MM.1S (cell line): ENCODE measurements around the gene XRCC5.

Experiments
- DNase-seq: peaks from one replicate; pipeline ENCODE4 v3.0.0-alpha.2; 2015
- H2AFZ ChIP-seq: fragments of 300-600 bp; sonication (generic); 2 replicates; pipeline ENCODE4 v1.6.0; 2016; ENCODE audit warnings: antibody characterized with exemption, low read length
- H3F3A ChIP-seq: fragments of 300-600 bp; sonication (generic); 2 replicates; pipeline ENCODE4 v1.6.1; 2016; ENCODE audit warnings: mild to moderate bottlenecking, antibody characterized with exemption, low read length, moderate library complexity, mixed read lengths; ENCODE audit not compliant: insufficient read depth
- H3K27ac ChIP-seq: fragments of 300-600 bp; sonication (generic); 2 replicates; pipeline ENCODE4 v1.5.1; 2016; ENCODE audit warnings: mild to moderate bottlenecking, low read length
- H3K27me3 ChIP-seq: fragments of 300-600 bp; sonication (generic); replicated peaks from 2 replicates; pipeline ENCODE4 v1.6.0; 2016; ENCODE audit warnings: low read length; ENCODE audit not compliant: insufficient read depth
- H3K36me3 ChIP-seq: fragments of 300-600 bp; sonication (generic); replicated peaks from 2 replicates; pipeline ENCODE4 v1.6.1; 2016; ENCODE audit warnings: mild to moderate bottlenecking, low read length, mixed read lengths; ENCODE audit not compliant: insufficient read depth
- H3K4me1 ChIP-seq: fragments of 300-600 bp; sonication (generic); 2 replicates; pipeline ENCODE4 v1.6.1; 2016; ENCODE audit warnings: low read length, mixed read lengths
- H3K4me2 ChIP-seq: fragments of 300-600 bp; sonication (generic); 2 replicates; pipeline ENCODE4 v1.6.0; 2016; ENCODE audit warnings: low read depth, low read length
- H3K4me3 ChIP-seq: fragments of 300-600 bp; sonication (generic); 2 replicates; pipeline ENCODE4 v1.5.1; 2016; ENCODE audit warnings: low read length, mixed read lengths
- H3K79me2 ChIP-seq: fragments of 300-600 bp; sonication (generic); 2 replicates; pipeline ENCODE4 v1.6.1; 2016; ENCODE audit warnings: mixed run types, low read length, mixed read lengths
- H3K9ac ChIP-seq: fragments of 300-600 bp; sonication (generic); 2 replicates; pipeline ENCODE4 v1.6.1; 2016; ENCODE audit warnings: low read length, mixed read lengths
- H3K9me2 ChIP-seq: fragments of 300-600 bp; sonication (generic); replicated peaks from 2 replicates; pipeline ENCODE4 v1.6.1; 2016; ENCODE audit warnings: mild to moderate bottlenecking, low read length, mixed read lengths; ENCODE audit not compliant: insufficient read depth
- H3K9me3 ChIP-seq: fragments of 300-600 bp; sonication (generic); replicated peaks from 2 replicates; pipeline ENCODE4 v1.6.1; 2016; ENCODE audit warnings: mild to moderate bottlenecking, low read length, mixed read lengths; ENCODE audit not compliant: insufficient read depth
- H4K20me1 ChIP-seq: fragments of 300-600 bp; sonication (generic); 2 replicates; pipeline ENCODE4 v1.6.1; 2016; ENCODE audit warnings: mild to moderate bottlenecking, low read length, moderate library complexity, mixed read lengths; ENCODE audit not compliant: insufficient read depth
- CTCF ChIP-seq: fragments of 300-600 bp; sonication (generic); IDR thresholded peaks from 2 replicates; pipeline ENCODE4 v1.5.1; 2016; ENCODE audit warnings: antibody characterized with exemption, low read length, mixed read lengths
- EZH2 ChIP-seq: fragments of 300-600 bp; sonication (generic); optimal IDR thresholded peaks from 2 replicates; pipeline ENCODE3; 2017; ENCODE audit warnings: low read depth, mild to moderate bottlenecking, antibody characterized with exemption, low read length, mixed read lengths
- EZH2phosphoT487 ChIP-seq: fragments of 300-600 bp; sonication (generic); IDR thresholded peaks from 2 replicates; pipeline ENCODE4 v1.6.1; 2018; ENCODE audit warnings: antibody characterized with exemption, low read length

The XRCC5 gene

GRCh38 chr2:216119986-216120385 is 10.8 kb downstream of the XRCC5 start:
- Histone ChIP-seq H3F3A (no peaks in the 10 kb centered on the region; the same call in 1 of the 2 replicates), H3K36me3 (peaks cover 44% of the 10 kb centered on the region), H3K4me3 (no peak overlapping the region), H4K20me1 (0 out of 2 replicates have a peak, but pooled peaks cover 7% of the 10 kb centered on the region), H3K9ac (no peak overlapping the region), H3K27ac (no peak overlapping the region), H3K4me1 (peaks cover 5% of the 10 kb centered on the region), H3K4me2 (no peak overlapping the region), H3K27me3 (no peaks in the 10 kb centered on the region), H3K79me2 (peaks cover 98% of the 10 kb centered on the region), H3K9me2 (no peaks in the 10 kb centered on the region), H2AFZ (no peak overlapping the region), H3K9me3 (no peaks in the 10 kb centered on the region)
- TF ChIP-seq CTCF (no peak), EZH2 (no peak), EZH2phosphoT487 (no peak)
- no peak for DNase-seq

GRCh38 chr2:216121255-216121654 is 12.1 kb downstream of the XRCC5 start:
- Histone ChIP-seq H3K4me1 (no peaks in the 10 kb centered on the region), H3K9me3 (no peaks in the 10 kb centered on the region), H3K4me3 (no peak overlapping the region), H3K4me2 (no peak overlapping the region), H3K9me2 (no peaks in the 10 kb centered on the region), H3K79me2 (peaks cover 97% of the 10 kb centered on the region), H3F3A (peaks cover 1% of the 10 kb centered on the region; the same call in 1 of the 2 replicates), H3K9ac (no peak overlapping the region), H2AFZ (no peak overlapping the region), H4K20me1 (0 out of 2 replicates have a peak, but pooled peaks cover 7% of the 10 kb centered on the region), H3K36me3 (peaks cover 42% of the 10 kb centered on the region), H3K27ac (no peak overlapping the region), H3K27me3 (no peaks in the 10 kb centered on the region)
- DNase-seq: no peak
- TF ChIP-seq EZH2phosphoT487 (no peak), CTCF (no peak), EZH2 (no peak)

- Histone ChIP-seq H3F3A (peaks cover 3% of the 10 kb centered on the region; the same call in 1 of the 2 replicates), H3K9me3 (no peaks in the 10 kb centered on the region), H3K4me2 (no peak overlapping the region), H3K79me2 (peaks cover 91% of the 10 kb centered on the region), H4K20me1 (peaks cover 12% of the 10 kb centered on the region; the same call in 1 of the 2 replicates), H3K27ac (no peak overlapping the region), H3K27me3 (no peaks in the 10 kb centered on the region), H3K9ac (no peak overlapping the region), H3K36me3 (peaks cover 51% of the 10 kb centered on the region), H3K4me1 (no peaks in the 10 kb centered on the region), H3K4me3 (no peak overlapping the region), H3K9me2 (no peaks in the 10 kb centered on the region), H2AFZ (no peak overlapping the region)
- no peak for DNase-seq
- no peak for TF ChIP-seq EZH2
- no peak for TF ChIP-seq EZH2phosphoT487
- no peak for TF ChIP-seq CTCF
Observed at GRCh38 chr2:216126943-216127342, 17.8 kb downstream of the XRCC5 start.
